Mucosa of rectum (tissue), 2 donors: ENCODE measurements around the gene SLC41A3.

Experiments used
- H3K27ac ChIP-seq, 2 donors: one replicate each; pipeline ENCODE4 v1.7.0; 2013; ENCODE audit warnings: inconsistent platforms in 2 of 2, low read depth in 2 of 2, low read length in 2 of 2
- H3K27me3 ChIP-seq, 2 donors: one replicate each; pipeline ENCODE4 v1.7.0; 2013; ENCODE audit warnings: low read length in 2 of 2; ENCODE audit not compliant: control insufficient read depth in 2 of 2, insufficient read depth in 2 of 2
- H3K36me3 ChIP-seq, 2 donors: one replicate each; pipeline ENCODE4 v1.7.0; 2013; ENCODE audit warnings: low read length in 2 of 2; ENCODE audit not compliant: control insufficient read depth in 2 of 2, insufficient read depth in 2 of 2
- H3K4me1 ChIP-seq, 2 donors: one replicate each; pipeline ENCODE4 v1.7.0; 2013; ENCODE audit warnings: low read length in 2 of 2, mild to moderate bottlenecking in 1 of 2; ENCODE audit not compliant: control insufficient read depth in 2 of 2, insufficient read depth in 2 of 2
- H3K4me3 ChIP-seq, 2 donors: one replicate each; pipeline ENCODE4 v1.7.0; 2013; ENCODE audit warnings: low read length in 2 of 2
- H3K9ac ChIP-seq, 2 donors: one replicate each; pipeline ENCODE4 v1.7.0; 2013; ENCODE audit warnings: low read length in 2 of 2, low read depth in 1 of 2, mild to moderate bottlenecking in 1 of 2
- H3K9me3 ChIP-seq, 2 donors: one replicate each; pipeline ENCODE4 v1.7.0; 2013; ENCODE audit warnings: low read length in 2 of 2; ENCODE audit not compliant: control insufficient read depth in 2 of 2
- donor health status: healthy.
- donor health status: Normal muscosa, but diverticular disease.

SLC41A3 gene

DNA sequence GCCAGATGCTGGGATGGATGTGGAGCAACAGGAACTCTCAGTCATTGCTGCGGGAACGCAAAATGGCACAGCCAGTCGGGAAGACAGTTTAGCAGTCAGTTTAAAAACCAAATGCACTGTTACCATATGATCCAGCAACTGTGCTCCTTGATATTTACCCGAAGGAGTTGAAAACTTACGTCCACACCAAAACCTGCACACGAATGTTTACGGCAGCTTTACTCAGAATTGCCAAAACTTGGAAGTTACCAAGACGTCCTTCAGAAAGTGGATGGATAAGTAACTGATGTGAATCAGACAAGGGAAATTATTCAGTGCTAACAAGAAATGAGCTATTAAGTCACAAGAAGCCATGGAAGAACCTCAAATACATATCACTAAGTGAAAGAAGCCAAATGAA is 36.1 kb upstream of the SLC41A3 start:
- Histone ChIP-seq H3K9ac (no peak overlapping the region), H3K27me3 (no peaks in the 10 kb centered on the region), H3K36me3 (no peaks in the 10 kb centered on the region), H3K4me1 (no peaks in the 10 kb centered on the region), H3K4me3 (no peak overlapping the region), H3K9me3 (no peaks in the 10 kb centered on the region), H3K27ac (no peak overlapping the region)

DNA sequence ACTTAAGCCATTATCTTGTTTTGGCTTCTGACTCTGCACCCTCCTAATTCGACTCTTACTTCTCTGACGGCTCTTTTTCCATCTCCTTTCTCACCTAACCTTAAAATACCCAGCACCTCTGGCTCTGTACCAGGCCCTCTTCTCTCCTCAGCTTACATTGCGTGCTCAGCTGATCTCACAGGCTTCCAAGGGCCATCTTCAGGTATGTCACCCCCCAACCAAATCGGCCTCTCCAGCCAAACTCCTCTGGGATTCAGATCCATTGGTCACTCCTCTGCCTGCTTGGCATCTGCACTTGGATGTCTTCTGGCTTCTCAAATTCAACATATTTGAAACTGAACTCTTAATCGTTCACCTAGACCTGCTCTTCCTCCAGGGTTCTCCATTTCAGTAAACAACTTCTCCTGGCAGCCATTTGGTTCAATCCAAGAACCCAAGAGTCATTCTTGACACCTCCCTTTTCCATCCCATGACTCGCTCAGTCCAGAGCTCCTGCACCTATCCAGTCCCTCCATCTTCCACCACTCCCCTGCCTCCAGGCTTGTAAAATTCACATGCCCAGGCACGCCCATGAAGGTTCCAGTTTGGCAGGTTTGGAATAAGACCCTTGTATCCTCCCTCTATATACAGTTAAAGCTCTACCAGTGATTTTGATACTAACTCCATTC is 35.2 kb upstream of the SLC41A3 start:
- no peak overlapping the region for H3K27ac ChIP-seq
- H3K9ac ChIP-seq: no peak overlapping the region
- no peaks in the 10 kb centered on the region for H3K36me3 ChIP-seq
- no peaks in the 10 kb centered on the region for H3K27me3 ChIP-seq
- H3K4me1 ChIP-seq: no peaks in the 10 kb centered on the region
- no peaks in the 10 kb centered on the region for H3K9me3 ChIP-seq
- H3K4me3 ChIP-seq: no peak overlapping the region

DNA sequence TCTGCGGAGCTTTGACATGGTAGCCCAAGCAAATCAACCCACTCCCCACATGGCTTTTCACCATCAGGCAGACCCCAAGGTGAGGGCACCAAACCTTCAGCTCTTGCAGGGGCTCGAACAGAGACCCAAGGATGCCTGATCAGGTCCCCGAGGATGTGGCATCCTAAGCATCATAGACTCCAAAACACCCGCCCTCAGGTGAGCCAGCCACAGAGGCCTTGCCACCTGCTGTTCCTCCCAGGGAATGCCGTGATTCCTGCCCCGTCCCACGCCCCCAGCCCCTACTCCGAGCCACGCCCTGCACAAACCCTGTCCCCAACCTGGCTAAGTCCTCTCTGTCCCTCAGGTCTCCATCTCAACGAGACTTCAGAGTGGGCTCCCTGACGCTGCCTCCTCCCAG is 34.7 kb upstream of the SLC41A3 start:
- H3K4me3 ChIP-seq: no peak overlapping the region
- H3K9ac ChIP-seq: no peak overlapping the region
- no peaks in the 10 kb centered on the region for H3K9me3 ChIP-seq
- no peaks in the 10 kb centered on the region for H3K27me3 ChIP-seq
- no peaks in the 10 kb centered on the region for H3K36me3 ChIP-seq
- no peaks in the 10 kb centered on the region for H3K4me1 ChIP-seq
- no peak overlapping the region for H3K27ac ChIP-seq

DNA sequence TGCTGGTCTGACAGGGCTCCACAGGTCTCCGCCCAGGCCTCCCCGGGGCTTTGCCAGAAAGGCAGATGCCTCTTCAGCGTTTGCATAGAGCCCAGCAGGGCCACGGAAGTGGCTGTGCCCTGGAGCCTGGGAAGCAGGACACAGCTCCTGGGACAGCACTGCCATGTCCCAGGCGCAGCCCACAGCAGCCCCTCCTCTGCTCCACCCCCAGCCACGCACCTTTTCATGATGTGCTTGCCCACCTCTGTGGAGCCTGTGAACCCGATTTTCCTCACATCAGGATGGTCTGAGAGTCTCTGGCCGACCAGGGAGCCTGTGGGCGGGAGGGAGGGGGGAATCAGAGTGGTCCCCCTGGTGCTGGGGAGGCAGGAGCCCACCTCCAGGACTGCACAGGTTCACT is 33.9 kb upstream of the SLC41A3 start:
- Histone ChIP-seq H3K27ac (no peak overlapping the region), H3K36me3 (no peaks in the 10 kb centered on the region), H3K4me3 (no peak overlapping the region), H3K4me1 (no peaks in the 10 kb centered on the region), H3K9me3 (no peaks in the 10 kb centered on the region), H3K9ac (no peak overlapping the region), H3K27me3 (no peaks in the 10 kb centered on the region)

DNA sequence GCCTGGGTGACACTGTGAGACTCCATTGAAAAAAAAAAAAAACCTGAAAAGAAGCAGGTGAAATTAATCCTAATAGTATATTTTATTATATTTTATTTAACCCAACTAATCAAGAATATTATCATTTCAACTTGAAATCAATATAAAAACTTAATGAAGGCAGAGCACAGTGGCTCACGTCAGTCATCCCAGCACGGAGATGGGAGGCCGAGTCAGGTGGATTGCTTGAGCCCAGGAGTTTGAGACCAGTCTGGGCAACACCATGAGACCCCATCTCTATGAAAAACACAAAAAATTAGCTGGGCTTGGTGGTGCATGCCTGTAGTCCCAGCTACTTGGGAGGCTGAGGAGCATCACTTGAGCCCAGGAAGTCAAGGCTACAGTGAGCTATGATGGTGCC is 33.3 kb upstream of the SLC41A3 start:
- no peaks in the 10 kb centered on the region for H3K4me1 ChIP-seq
- no peak overlapping the region for H3K9ac ChIP-seq
- H3K27me3 ChIP-seq: no peaks in the 10 kb centered on the region
- no peak overlapping the region for H3K27ac ChIP-seq
- no peak overlapping the region for H3K4me3 ChIP-seq
- no peaks in the 10 kb centered on the region for H3K9me3 ChIP-seq
- no peaks in the 10 kb centered on the region for H3K36me3 ChIP-seq

DNA sequence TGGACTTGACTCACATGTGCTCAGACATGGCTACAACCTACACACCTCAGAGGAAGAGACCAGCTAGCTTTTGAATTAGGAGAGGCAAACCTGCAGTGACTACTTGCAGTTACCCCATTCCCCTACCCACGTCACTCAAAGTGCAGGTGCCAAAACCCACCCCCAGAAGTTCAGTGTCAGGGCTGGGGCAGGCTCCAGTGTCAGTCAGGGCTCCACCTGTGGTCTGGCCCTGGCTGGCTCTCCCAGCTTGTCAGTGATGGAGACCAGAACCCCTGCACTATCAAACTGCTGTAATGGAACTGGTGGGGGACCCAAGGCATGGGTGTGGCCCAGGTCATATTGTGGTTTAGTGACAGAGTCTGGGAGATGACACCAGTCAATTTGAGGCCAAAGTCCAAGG is 32.6 kb upstream of the SLC41A3 start:
- Histone ChIP-seq H3K27me3 (no peaks in the 10 kb centered on the region), H3K9me3 (no peaks in the 10 kb centered on the region), H3K4me3 (no peak overlapping the region), H3K4me1 (no peaks in the 10 kb centered on the region), H3K9ac (no peak overlapping the region), H3K27ac (no peak overlapping the region), H3K36me3 (no peaks in the 10 kb centered on the region)

DNA sequence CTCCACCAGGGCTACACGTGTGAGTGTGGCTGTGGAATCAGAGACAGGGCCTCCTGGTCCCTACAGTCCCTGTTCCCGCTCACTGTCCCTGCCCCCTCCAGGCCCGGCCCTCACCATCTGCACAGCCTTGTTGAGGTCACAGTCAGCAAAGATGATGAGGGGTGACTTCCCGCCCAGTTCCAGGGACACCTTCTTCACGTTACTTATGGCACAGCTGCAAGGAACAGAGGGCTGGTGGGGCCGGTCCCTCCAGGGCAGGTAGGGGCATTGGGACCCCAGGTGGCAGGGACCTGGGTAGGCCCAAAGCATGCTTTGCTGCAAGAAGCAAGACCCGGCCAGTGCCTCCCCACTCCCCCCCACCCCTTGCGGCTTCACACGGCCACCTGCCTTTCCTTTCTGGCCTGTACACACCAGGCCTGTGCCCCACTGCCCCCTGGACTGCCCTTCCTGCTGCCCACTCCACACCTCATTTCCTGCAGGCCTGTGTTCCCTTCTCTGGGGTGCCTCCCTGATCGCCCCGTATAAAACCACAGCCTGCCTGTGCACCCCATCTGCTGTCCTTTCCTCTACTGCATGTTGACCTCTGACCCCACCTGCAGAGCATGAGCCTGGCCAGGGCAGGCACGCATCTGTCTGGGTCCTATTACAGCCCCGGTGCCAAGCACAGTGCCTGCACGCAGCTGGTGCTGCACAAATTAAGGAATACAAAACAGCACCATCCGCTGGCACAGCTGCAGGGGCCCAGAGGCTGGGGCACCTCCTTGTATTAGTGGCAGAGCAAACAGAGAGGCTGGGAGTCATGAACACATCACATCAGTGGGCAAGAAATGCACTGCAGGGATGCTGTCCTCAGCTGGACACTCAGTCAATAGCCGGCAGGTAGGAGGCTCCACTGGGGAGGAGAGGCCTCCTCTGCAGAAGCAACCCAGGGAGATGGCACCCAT is 30.8 kb upstream of the SLC41A3 start:
- Histone ChIP-seq H3K4me3 (no peak overlapping the region), H3K27ac (no peak overlapping the region), H3K36me3 (no peaks in the 10 kb centered on the region), H3K9ac (no peak overlapping the region), H3K9me3 (no peaks in the 10 kb centered on the region), H3K4me1 (no peaks in the 10 kb centered on the region), H3K27me3 (no peaks in the 10 kb centered on the region)

DNA sequence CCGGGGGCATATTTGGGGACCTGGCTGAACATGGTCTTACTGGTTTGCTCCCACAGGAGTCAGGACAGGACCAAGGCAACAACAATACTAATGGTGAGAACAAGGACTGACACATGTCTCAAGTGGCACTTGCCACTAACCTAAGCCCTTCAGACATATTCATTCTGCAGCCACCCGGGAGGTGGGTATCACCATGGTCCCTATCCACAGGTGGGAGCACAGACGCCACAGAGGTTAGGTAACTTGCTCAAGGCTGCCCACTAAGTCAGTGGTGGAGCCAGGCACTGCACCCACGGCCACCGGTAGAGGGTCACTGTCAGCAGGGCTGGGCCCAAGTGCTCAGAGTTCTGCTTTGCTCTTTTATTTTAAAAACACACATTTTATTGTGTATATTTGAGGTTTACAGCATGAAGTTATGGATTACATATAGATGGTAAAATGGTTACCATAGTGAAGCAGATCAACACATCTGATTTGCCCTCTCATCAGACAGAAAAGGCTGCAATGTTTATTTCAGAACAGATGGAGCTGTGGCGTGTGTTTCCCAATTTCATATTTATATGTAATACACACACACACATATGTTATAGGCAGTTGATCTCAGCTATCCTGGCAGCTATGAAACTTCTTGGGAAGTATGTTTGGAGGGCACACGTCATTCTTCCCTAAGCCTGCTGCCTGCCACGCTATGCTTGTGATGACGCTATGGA is 30.0 kb upstream of the SLC41A3 start:
- Histone ChIP-seq H3K9ac (no peak overlapping the region), H3K4me1 (no peaks in the 10 kb centered on the region), H3K27ac (no peak overlapping the region), H3K36me3 (no peaks in the 10 kb centered on the region), H3K4me3 (no peak overlapping the region), H3K9me3 (no peaks in the 10 kb centered on the region), H3K27me3 (no peaks in the 10 kb centered on the region)

DNA sequence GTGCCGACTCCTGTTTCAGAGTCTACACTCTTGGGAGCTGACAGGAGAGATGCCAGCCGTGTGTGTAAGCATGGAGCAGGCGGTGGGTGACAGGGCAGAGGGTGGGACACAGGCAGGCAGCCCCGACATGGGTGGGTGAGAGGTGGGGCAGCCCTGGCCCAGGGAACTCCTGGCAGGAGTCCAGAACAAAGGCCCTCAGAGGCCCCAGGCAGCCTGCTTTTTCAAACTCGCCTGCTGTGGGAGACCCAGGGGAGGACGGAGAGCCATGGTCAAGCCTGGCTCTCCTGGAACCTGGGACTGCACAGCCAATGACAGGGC is 29.3 kb upstream of the SLC41A3 start:
- Histone ChIP-seq H3K36me3 (no peaks in the 10 kb centered on the region), H3K27me3 (no peaks in the 10 kb centered on the region), H3K9ac (no peak overlapping the region), H3K27ac (no peak overlapping the region), H3K4me3 (no peak overlapping the region), H3K4me1 (no peaks in the 10 kb centered on the region), H3K9me3 (no peaks in the 10 kb centered on the region)

DNA sequence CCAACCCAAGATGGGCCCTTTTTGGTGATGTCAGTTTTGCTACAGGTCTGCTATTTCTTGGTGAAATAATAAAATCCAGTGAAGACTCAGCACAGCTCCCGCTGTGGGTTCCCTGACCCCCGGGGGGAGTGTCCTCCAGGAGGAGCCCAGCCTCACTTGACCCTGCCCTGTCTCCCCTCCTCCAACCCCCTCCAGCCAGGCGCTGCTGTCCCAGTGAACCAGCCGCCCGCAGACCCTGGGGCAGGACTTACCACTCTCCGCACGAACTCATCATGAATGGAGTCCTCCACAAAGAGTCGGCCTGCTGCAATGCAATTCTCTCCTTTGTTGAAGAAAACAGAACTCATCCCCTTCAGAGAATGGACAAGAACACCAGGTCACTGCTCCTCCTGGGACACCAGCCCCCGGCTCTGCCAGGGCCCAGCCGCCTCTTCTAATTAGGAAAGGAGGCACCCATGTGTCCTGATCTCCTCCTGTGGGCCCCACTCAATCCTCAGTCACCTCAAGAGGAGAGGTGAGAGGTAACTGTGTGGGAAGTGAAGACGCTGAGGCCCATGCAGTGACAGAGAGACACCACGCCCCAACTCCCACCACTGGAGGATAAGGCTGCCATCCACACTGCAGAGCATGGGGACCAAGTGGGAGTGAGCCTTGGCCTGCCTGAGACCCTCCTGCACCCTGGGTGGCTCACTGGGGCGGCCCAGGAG is 28.8 kb upstream of the SLC41A3 start:
- no peak overlapping the region for H3K9ac ChIP-seq
- no peaks in the 10 kb centered on the region for H3K36me3 ChIP-seq
- no peaks in the 10 kb centered on the region for H3K4me1 ChIP-seq
- H3K27me3 ChIP-seq: no peaks in the 10 kb centered on the region
- no peak overlapping the region for H3K27ac ChIP-seq
- H3K9me3 ChIP-seq: no peaks in the 10 kb centered on the region
- no peak overlapping the region for H3K4me3 ChIP-seq
